Fibroblast of skin of left quadriceps (primary cell): ENCODE results near the gene PCDH18.
"Not testable (repeated sequence)": the region's sequence is repeated elsewhere in the genome, so short reads cannot be mapped to it uniquely, and the experiment has no call there.

Experiments
- DNase-seq, 2 experiments: peaks; one replicate each; pipeline ENCODE4 v3.0.0-alpha.2; 2013; ENCODE audit warnings: low read depth in 2 of 2

Gene PCDH18

DNA sequence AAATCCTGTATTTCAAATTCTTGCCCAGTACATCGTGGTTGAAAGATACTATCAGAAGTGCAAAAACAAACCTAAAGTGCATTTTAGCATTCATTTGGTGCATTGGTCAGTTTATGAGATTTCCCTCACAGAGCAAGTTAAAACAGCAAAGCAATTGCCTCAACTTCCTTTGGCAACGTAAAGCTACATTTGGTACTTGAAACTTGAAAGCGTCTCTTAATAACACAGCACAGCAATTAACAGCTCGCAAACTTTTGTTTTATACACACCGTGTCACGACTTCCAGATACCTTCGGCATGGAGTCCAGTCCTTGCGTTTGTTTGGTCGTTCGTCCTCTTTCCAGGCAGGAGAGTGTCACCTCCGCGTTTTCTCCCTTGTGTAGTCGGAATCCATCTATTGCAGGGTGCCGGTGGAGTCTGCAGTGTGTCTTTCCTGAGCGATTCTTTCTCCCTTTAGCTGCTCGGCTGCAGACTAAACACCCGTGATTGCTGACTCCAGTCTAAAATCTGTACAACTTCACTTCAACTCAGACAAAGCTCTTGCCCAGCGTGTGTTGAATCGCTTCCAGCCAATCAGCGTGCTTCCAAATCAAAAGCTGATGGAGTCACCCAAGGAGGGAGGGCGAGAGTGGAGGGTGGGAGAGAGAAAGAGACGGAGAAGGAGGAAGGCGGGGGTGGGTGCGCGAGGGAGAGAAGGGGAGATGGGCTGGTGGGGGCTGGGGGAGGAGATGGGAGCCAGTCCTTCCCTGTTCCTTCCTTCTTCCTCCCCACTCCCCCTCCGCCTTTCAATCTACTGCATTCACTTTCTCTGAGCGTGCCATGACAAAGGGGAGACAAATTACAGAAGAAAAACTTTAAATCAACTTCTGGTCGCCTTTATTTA, at the start of gene PCDH18:
PCDH18 (minus strand) TSS at position 509 of the 883 bp plus-strand sequence; CDS start at position 103, 406 bp downstream.
- DNase-seq: peak; percentile 99

DNA sequence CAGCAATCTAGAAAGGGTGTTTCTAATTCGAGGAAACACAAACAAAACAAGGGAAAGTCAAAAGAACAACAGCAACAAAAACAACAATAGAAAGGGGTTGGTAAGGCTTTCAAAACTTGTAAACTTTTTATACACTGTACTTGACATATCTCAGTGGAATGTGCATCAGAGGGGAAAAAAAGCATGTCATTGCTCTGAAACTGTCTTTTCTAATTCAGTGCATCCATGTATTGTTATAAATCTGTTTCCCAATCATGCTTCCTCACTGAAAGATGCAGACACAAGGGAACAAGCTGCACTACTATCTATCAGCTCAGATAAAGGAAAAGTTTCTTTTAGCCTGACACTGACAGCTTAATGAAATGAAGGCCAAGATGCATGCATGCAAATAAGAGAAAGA, 44.2 kb upstream of the PCDH18 start:
- no peak for DNase-seq

- no peak for DNase-seq
These were observed 40.4 kb upstream of the PCDH18 start for GRCh38 chr4:137572647-137573046.

DNA sequence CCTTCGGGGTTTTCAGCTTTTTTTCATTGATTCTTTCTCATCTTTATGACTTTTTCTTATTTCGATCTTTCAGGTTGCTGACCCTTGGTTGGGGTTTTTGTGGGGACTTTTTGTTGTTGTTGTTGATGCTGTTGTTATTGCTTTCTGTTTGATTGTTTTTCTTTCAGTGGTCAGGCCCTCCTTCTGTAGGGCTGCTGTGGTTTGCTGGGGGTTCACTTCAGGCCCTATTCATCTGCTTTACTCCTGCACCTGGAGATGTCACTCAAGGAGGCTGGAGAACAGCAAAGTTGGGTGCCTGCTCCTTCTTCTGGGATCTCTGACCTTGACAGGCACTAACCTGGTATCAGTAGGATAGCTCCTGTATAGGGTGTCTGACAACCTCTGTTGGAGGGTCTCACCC, 39.9 kb upstream of the PCDH18 start:
- DNase-seq: no peak

GRCh38 chr4:137559801-137560200, 27.5 kb upstream of the PCDH18 start:
- DNase-seq: peak; percentile 46 to 51

GRCh38 chr4:137558951-137559350, 26.7 kb upstream of the PCDH18 start:
- peak; percentile 52 to 59 for DNase-seq

GRCh38 chr4:137545461-137545861, 13.2 kb upstream of the PCDH18 start:
- DNase-seq: peak; percentile 95

DNA sequence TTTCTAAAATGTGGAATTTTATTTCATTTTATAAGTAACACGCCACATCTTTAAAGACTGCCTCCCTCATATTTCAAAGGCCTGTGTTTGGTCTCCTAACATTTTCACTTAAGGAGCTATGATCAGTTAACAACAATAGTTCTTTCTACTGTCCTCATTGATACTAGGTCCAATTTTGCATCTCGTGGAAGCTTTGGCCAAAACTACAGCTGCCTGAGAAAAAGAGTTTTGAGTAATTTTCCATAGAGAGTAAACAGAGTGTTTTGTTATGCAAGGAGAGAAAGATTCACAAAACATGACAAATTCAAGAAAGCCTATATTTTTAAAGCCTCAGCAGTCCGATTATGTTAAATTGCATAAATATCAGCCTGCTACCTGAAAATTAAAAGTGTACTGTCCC, 11.4 kb upstream of the PCDH18 start:
- no peak for DNase-seq

DNA sequence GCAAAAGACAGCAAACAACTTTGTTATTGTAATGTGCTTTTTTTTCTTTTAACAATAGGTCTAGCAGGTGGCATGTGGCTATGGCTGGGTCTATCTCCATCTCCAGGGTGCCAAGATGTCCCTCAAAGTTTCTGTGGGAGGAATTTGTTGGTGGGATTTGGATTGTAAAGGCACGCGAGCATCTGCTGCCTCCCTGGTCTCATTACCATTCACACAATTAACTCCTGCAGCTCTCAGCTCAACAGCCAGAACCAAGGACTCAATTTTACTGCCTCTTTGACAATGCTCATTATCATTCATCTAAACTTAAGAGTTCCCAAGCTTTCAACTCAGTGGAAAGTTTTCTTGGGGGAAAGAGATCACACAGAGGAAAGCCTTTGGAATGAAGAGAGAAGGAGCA, 10.9 kb upstream of the PCDH18 start:
- no peak for DNase-seq

DNA sequence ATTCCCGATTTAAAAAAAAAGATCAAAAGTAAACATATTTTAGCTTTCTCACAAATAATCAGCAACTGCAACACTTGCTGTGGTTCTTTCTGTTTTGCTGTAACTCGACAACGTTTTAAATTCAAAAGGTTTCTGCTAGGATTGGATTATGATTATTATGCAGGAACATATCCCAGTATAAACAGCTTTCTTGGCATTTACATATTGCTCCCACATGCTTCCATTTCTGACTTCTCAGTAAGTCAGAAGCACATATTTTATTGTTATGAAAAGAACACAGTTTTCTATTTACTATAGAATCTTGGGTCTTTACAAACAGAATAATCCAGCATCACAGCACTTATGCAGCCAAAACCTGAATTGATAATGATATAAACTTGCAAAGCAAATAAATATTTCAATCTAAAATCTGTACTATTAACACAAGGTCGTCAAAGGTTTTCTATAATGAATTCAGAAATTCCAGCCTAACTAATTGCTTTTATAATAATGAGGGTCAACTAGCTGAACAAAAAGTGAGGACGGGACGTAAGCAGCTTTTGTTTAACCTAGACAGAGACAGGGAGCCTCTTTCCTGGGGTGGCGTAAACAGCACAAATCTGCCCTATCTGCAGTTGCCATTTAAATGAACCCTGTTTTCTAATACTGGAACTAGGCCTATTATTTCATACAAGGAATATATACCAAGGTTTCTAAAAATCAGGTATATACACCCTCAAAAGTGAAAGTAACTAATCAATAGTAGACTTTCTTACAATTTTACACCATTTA, 9.8 kb upstream of the PCDH18 start:
- DNase-seq: no peak

- DNase-seq: no peak
These were observed 8.9 kb upstream of the PCDH18 start for GRCh38 chr4:137541181-137541580.

DNA sequence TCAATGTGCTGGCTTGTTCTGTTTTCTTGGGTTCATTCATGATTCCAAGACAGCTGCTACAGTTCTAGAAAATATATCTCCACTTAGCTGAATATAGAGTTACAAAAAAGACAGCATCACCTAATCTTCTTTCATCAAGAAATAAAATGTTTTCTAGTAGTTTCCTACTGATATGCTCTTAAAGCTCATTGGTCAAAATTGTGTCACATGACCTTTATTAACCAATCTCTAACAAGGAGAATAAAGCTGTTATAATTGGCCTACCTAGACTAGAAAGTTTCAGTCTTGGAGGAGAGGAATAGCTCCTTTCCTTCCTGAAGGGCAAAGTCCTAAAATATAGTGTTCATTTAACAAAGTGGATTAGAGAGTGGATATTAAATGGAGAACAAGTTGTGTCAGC, 8.1 kb upstream of the PCDH18 start:
- DNase-seq: no peak

- DNase-seq: no peak
These were observed 6.2 kb upstream of the PCDH18 start for GRCh38 chr4:137538526-137538925.

DNA sequence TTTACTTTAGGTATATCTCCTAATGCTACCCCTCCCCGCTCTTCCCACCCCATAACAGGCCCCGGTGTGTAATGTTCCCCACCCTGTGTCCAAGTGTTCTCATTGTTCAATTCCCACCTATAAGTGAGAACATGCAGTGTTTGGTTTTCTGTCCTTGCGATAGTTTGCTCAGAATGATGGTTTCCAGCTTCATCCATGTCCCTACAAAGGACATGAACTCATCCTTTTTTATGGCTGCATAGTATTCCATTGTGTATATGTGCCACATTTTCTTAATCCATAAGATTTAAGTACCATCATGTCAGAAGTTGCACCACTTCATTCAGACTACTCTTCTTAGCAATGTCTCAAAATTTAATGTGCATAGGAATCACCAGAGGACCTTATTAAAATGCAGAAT, 5.5 kb upstream of the PCDH18 start:
- DNase-seq: not testable (repeated sequence)

- no peak for DNase-seq
These were observed 4.7 kb upstream of the PCDH18 start for GRCh38 chr4:137536789-137537561.

DNA sequence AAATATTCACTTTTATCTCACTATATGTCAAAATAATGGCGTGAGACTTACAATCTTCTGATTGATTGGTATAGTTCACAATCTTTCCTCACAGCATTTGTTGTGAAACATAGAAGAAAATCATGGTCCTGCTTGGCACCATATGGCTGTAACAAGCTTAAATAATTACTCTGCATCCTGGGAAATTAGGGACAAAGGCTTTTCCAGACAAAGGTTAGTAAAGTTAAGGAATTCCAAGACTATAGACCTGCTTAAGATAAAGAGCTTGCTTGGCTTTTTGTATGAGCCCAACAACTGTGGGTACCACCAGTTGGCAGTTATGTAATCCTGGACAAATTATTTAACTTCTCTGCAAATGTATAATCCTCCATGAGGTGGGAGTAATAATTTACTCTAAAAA, 3.4 kb upstream of the PCDH18 start:
- no peak for DNase-seq

- no peak for DNase-seq
These were observed 2.2 kb upstream of the PCDH18 start for GRCh38 chr4:137534516-137534915.

DNA sequence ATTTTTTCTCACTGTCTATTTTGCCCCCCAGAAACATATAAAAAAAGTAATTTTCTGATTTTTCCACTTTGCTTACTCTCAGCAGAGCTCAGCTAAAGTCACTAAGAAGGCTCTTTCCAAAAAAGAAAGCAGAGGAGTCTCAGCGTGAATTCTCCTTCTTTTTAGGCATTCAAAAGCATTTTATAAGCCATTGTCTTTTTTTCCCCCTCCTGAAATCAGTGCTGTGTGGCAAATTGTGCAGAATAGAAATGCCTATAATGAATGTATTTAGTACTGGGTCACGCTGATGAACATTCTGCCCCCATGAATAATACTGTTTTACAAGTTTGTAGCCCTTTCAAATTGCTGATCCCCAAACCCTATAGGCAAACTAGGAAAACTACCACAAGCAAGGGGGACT, 1.6 kb upstream of the PCDH18 start:
- DNase-seq: no peak

DNA sequence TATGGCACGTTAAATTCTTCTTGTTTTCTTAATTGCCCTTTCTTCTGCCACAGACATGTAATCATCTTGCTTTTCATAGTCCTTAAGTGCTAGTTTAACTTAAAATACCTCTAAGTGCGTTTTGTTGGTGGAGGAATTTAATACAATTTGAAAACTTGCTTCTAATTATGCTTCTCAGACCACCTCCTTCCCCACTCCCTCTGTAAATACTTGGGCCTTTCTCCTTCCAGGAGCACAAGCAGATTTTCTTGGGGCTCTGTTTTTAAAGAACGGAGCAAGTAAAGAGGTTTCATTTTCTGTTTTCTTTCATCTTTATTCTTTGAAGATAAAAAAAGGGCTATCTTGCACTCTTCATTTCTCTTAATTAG, 559 bp upstream of the PCDH18 start:
- DNase-seq: no peak

DNA sequence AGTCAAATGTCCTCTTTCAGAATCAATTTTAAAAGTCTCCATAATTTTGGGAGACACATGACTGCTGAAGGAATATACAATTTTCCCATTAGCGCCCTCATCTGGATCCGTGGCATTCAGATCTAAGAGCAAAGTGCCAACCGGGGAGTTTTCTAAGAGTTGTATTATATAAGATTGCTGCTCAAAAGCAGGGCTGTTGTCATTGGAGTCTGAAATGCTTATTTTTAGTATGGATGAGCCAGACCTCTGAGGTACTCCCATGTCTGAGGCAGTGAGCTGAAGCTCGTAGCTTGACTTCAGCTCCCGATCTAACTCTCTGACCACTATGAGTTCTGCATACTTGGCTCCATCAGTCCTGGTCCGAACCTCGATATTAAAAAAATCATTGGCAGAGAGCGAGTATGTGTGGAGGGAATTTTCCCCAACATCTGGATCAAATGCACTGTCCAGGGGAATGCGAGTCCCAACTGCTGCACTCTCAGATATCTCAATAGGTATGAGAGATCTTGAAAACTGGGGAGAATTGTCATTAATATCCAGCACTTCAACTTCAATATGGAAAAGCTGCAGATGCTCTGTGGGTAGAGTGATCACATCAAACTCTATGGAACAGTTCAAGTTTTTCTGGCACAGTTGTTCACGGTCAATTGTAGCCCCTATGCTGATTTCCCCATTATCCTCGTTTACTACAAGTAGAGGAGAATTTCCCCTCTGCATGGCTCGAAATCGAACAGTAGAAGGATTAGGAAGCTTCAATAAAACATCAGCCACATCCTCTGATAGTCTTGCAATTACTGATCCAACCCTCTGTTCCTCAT, 917 bp downstream of the PCDH18 start:
- no peak for DNase-seq

- DNase-seq: peak in 1 of 2 experiments; percentile 62
These were observed 2.1 kb downstream of the PCDH18 start for GRCh38 chr4:137530176-137530575.
